NCI-H128 (cell line): ENCODE results near the gene PIGA.
"Not testable (repeated sequence)": the region's sequence is repeated elsewhere in the genome, so short reads cannot be mapped to it uniquely, and the experiment has no call there.

Source experiments
- DNase-seq: peaks from one replicate; lab custom pipeline; 2025; ENCODE audit not compliant: unreplicated experiment; lab: John Stamatoyannopoulos, UW

The PIGA gene

GRCh38 chrX:15321447-15321846, 13.9 kb downstream of the PIGA start:
- no peak for DNase-seq

- no peak for DNase-seq
Observed at GRCh38 chrX:15320297-15320696, 15.0 kb downstream of the PIGA start.

GRCh38 chrX:15319075-15319474, 16.2 kb downstream of the PIGA start:
- DNase-seq = no peak

- no peak for DNase-seq
Observed at GRCh38 chrX:15315509-15315908, 19.8 kb downstream of the PIGA start, which contains the start of gene ASB11. TSS of gene ASB11 (minus strand) at chrX:15315640. CDS start at chrX:15315605, 35 bp downstream.

- no peak for DNase-seq
Observed at GRCh38 chrX:15314472-15314871, 20.9 kb downstream of the PIGA start.

- no peak for DNase-seq
Observed at GRCh38 chrX:15311119-15311518, 24.2 kb downstream of the PIGA start.

GRCh38 chrX:15310117-15310516, 25.2 kb downstream of the PIGA start:
- peak; percentile 7 for DNase-seq

- DNase-seq = not testable (repeated sequence)
Observed at GRCh38 chrX:15305899-15306298, 29.4 kb downstream of the PIGA start.

- no peak for DNase-seq
Observed at GRCh38 chrX:15301924-15302323, 33.4 kb downstream of the PIGA start.

GRCh38 chrX:15299941-15300851, 35.1 kb downstream of the PIGA start:
- DNase-seq = no peak

- DNase-seq = no peak
Observed at GRCh38 chrX:15298780-15299179, 36.5 kb downstream of the PIGA start.

- DNase-seq = no peak
Observed at GRCh38 chrX:15298201-15298600, 37.1 kb downstream of the PIGA start.

- no peak for DNase-seq
Observed at GRCh38 chrX:15293451-15293850, 41.9 kb downstream of the PIGA start.

- DNase-seq = no peak
Observed at GRCh38 chrX:15292861-15293260, 42.5 kb downstream of the PIGA start.

GRCh38 chrX:15277604-15278003, 57.7 kb downstream of the PIGA start:
- DNase-seq = no peak

GRCh38 chrX:15274946-15275345, 60.4 kb downstream of the PIGA start:
- no peak for DNase-seq

GRCh38 chrX:15273275-15273674, 62.0 kb downstream of the PIGA start:
- not testable (repeated sequence) for DNase-seq

- no peak for DNase-seq
Observed at GRCh38 chrX:15271757-15272156, 63.6 kb downstream of the PIGA start.

GRCh38 chrX:15269618-15270521, 65.5 kb downstream of the PIGA start, which contains the start of gene ASB9:
TSS of gene ASB9 (minus strand) at chrX:15270083. CDS start at chrX:15269874, 209 bp downstream.
- DNase-seq = no peak
